H54 (cell line): ENCODE results near the gene CNTNAP2.
"Not testable (repeated sequence)": the region's sequence is repeated elsewhere in the genome, so short reads cannot be mapped to it uniquely, and the experiment has no call there.

Experiments used
- DNase-seq: peaks from one replicate; pipeline ENCODE4 v3.0.0; 2011; ENCODE audit warnings: low spot score, mixed read lengths; ENCODE audit not compliant: insufficient read length
- FAIRE-seq: peaks from 3 replicates; lab custom pipeline; 2011; peaks lifted over from hg19 to GRCh38; lab: Jason Lieb, UNC
- POLR2A ChIP-seq: IDR thresholded peaks from 2 replicates; pipeline ENCODE4 v1.6.1; 2011; ENCODE audit warnings: low read depth, mild to moderate bottlenecking, low read length

CNTNAP2 gene

DNA sequence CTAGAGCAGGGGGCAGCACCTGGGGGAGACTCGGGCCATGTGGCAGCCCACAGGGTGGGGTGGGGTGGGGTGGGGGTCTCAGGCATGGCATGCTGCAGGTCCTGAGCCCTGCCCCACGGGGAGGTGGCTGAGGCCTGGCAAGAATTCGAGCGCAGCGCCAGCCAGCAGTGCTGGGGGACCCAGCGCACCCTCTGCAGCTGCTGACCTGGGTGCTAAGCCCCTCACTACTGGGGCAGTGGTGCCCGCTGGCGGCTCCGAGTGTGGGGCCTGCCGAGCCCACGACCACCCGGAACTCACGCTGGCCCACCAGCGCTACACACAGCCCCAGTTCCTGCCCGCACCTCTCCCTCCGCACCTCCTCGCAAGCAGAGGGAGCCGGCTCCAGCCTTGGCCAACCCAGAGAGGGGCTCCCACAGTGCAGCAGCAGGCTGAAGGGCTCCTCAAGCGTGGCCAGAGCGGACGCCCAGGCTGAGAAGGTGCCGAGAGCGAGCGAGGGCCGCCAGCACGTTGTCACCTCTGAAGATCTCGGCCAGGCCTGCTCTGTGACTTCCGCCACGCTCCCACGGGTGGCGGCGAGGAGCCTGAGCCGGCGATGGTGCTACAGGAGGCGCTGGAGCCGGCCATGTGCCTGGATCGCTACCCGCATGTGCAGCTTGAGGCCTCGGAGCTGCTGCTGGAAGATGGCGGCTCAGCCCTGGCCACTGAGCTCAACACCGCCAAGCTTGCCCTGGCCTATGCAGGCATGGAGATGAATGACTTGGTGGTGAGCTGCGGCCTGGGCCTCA is 2328.9 kb downstream of the CNTNAP2 start:
- DNase-seq (no peak), FAIRE-seq (no peak)
- TF ChIP-seq POLR2A = no peak

DNA sequence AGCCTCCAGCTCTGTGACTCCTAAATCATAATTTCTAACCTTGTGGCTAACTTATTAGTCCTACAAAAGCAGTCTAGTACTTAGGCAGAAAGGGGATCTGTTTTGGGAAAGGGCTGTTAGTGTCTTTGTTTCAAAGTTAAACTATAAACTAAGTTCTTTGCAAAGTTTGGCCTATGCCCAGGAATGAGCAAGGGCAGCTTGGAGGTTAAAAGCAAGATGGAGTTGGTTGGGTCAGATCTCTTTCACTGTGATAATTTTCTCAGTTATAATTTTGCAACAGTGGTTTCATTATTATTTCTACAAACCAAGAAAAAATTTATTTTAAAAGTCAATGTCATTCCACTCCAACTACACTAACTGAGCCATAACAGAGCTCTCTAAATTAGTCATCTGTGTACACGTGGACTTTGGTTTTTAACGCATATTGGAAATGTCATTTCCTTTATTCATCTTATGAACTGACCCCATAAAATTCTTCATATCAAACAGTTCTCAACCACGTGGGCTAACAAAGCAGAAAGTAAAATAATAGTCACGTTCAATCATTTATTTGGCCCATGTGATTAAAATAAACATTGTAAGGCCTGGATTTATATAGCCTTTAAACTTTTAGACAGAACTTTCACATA is 2330.7 kb downstream of the CNTNAP2 start:
- DNase-seq (no peak), FAIRE-seq (no peak)
- no peak for TF ChIP-seq POLR2A

DNA sequence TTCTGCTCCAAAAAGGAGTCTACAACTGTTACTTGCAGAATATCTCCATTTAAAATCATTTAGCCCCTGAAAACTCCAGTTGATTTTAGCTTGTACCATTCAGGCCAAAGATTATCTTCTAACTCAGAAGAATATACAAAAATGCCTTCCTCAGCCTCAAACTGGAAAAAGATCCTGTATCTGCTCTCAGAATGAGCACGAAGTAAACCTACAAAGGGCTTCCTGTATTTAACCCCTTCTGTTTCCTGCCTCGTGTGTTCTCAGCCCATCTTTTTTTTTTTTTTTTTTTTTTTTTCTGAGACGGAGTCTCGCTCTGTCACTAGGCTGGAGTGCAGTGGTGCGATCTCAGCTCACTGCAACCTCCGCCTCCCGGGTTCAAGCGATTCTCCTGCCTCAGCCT is 2334.9 kb downstream of the CNTNAP2 start:
- FAIRE-seq, DNase-seq: not testable (repeated sequence)

DNA sequence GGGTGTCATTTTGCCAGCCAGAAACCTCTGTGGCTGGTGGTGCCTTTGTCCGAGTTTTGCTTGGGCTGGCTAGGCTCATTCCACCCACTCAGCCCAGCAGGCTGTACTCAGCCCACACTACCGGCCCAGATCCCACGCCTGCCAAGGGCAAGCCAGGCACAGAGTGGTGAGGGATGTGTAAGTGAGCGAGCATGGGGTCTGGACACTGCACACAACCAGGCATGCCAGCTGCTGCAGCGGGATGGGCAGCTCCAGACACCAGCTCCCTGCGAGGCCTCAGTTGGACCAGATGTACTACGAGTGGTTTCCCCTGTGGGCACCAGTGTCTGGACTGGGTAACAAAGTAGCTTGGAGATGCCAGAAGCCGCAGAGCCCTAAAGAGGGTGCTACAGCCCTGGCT is 2339.8 kb downstream of the CNTNAP2 start:
- no peak for DNase-seq
- no peak for TF ChIP-seq POLR2A
- FAIRE-seq = no peak

DNA sequence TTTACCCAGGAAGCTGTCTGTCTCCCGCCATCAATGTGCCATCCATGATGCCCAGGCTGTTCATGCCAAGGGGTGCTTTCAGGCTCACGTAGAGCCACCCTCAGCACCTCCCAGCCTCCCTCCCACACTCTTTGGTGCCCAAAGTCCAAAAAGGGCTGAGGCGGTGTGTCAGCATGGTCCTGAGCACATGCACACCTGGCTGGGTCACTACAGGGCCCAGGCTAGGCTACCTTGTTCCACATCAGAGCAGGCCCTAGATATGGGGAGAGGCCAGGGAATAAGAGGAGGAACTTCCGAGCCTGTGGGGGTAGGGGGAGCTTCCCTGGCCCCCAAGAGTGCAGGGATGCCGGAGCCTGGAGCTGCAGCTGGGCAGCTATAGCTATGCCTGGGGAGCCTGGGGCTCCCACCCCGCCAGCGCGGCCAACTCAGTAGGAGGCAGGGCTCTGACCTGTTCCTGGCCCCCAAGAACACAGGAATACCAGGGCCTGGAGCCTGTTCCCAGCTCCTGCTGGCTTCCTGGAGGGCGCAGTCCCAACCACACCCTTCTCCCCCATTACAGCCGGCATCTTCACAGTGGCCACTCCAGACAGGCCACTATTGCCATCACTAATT is 2340.8 kb downstream of the CNTNAP2 start:
- DNase-seq (no peak), FAIRE-seq (no peak)
- no peak for TF ChIP-seq POLR2A

DNA sequence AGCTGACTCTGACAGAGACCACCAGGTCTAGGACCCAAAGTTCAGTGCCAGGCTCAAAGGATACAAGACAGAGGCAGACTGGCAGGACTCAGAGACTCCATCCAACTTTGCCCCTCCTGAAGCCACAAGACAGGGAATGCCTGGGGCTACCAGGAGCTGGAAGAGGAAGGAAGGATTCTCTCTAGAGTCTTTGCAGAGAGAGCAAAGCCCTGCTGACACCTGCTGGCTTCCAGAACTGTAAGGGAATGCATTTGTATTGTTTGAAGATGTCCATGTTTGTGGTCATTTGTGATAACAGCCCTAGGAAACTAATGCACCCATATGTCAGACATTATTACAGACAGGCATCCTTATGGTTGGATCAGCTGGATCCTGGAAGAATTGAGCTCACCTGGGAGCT is 2341.7 kb downstream of the CNTNAP2 start:
- FAIRE-seq = no peak
- no peak for TF ChIP-seq POLR2A
- DNase-seq = no peak

DNA sequence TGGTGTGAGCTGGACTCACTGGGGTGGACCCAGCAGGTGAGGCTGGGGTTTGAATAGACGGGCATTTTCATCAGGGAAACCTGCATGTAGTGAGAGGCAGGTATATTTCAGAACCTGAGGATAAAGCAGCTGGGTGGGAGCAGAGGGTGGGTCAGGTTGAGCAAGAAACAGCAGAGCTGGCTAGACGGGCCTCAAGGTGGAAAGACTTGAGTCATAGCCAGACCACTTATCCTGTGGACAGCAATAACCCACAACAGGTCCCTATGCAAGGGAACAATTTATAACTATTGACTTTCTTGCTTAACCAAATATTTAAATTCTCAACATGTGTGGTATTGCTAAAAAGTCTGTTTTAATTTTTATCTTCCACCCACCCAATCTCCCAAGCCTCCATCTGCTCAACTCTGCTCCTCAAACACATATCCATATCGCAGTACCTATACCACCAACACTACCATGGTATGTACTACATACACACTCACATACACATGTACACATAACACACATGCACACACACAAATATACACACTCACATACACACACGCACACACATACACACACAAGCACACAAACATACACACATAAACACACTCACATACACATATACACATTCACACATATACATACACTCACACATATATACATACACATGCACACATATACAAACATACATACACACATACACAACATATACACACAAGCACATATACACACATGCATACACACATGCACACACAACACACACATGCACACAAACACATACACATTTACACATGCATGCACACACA is 2345.0 kb downstream of the CNTNAP2 start:
- DNase-seq = no peak
- FAIRE-seq = no peak
- TF ChIP-seq POLR2A = no peak

DNA sequence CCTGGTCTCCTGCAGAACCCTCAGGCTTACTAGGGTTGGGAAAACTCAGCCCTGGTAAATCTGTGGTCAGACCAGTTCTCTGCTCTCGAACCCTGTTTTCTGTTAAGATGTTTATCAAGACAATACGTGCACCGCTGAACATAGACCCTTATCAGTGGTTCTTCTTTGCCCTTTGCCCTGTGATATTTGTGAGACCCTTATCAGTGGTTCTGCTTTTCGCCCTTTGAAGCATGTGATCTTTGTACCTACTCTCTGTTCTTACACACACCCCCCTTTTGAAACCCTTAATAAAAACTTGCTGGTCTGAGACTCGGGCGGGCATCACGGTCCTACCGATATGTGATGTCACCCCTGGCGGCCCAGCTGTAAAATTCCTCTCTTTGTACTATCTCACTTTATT is 2346.2 kb downstream of the CNTNAP2 start:
- FAIRE-seq, DNase-seq: not testable (repeated sequence)

DNA sequence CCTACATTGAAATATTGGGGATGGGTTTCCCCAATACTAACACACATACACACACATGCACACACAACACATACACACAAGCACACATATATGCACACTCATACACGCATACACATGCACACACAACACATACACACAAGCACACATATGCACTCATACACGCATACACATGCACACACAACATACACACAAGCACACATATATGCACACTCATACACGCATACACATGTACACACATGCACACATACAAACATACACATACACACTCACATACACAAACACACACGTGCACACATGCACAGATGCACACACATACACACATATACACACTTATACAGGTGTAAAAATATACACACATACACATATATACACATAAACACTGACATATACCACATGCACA is 2346.6 kb downstream of the CNTNAP2 start:
- DNase-seq = no peak

DNA sequence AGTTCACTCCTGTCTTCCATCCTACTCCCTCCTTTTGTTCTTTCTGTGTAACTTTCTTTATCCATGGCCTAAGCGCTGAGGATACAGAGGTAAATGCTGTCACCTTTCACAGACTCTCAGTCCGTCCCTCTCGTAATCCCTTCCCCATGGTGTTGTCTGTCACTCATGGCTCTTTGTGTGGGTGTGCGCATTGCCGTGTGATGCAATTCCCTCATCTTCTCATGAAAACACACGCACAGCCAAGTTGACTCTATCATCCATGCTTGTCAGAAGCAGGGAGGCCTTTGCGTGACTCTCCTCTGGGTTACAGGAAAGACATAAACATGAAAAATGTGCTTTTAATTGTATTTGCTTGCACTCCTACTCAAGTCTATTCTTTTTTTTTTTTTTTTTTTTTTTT is 2348.3 kb downstream of the CNTNAP2 start:
- DNase-seq = no peak
- FAIRE-seq = no peak
- TF ChIP-seq POLR2A = no peak

More for the DNA sequence above, 2346.6 kb downstream of the CNTNAP2 start:
- TF ChIP-seq POLR2A = no peak
- FAIRE-seq = no peak

DNA sequence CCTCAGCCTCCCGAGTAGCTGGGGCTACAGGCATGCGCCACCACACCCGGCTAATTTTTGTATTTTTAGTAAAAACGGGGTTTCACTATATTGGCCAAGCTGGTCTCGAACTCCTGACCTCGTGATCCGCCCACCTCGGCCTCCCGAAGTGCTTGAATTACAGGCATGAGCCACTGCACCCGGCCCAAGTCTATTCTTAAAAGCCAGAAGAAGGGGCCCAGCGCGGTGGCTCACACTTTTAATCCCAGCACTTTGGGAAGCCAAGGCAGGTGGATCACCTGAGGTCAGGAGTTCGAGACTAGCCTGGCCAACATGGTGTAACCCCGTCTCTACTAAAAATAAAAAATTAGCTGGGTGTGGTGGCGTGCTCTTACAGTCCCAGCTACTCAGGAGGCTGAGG is 2348.8 kb downstream of the CNTNAP2 start:
- DNase-seq, FAIRE-seq: not testable (repeated sequence)

DNA sequence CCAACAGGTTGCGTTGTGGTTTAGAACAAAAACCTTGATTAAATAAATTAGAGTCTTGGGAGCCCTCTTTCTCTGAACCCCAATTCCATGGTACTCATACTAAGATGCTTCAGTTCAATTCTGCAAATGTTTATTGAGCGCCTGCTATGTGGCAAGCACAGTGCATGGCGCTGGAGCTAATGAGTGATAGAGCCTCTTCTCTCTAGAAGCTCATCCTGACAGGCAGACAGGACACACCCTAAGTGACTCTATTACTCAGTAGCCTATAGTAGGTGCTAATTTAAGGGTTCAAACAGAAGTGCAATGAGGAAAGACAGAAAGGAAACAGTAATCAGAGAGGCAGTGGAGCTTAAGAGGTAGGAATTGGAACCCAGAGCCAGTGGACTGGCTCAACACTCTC is 2349.5 kb downstream of the CNTNAP2 start:
- no peak for FAIRE-seq

DNA sequence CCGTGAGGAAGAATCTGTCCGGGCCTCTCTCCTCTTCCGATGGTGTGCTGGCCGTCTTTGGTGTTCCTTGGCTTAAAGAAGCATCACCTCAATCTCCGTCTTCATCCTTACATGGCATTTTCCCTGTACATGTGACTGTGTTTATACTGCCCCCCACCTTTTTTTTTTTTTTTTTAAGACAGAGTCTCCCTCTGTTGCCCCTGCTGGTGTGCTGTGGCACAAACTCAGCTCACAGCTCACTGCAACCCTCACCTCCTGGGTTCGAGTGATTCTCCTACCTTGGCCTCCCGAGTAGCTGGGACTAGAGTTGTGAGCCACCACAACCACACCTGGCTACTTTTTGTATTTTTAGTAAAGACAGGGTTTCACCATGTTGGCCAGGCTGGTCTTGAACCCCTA is 2352.1 kb downstream of the CNTNAP2 start:
- FAIRE-seq = no peak
- no peak for DNase-seq
- TF ChIP-seq POLR2A = no peak

More for the DNA sequence above, 2349.5 kb downstream of the CNTNAP2 start:
- TF ChIP-seq POLR2A = no peak
- DNase-seq = no peak
